Ishikawa (cell line): ENCODE measurements around the gene SNX1.

Experiments
- CEBPB ChIP-seq: IDR thresholded peaks from 2 replicates; pipeline ENCODE4 v1.6.1; 2012
- CREB1 ChIP-seq: IDR thresholded peaks from 2 replicates; pipeline ENCODE4 v1.6.1; 2012; ENCODE audit warnings: low read depth
- EGR1 ChIP-seq: IDR thresholded peaks from 2 replicates; pipeline ENCODE4 v1.6.1; 2012
- EP300 ChIP-seq: IDR thresholded peaks from 2 replicates; pipeline ENCODE4 v1.6.1; 2012; ENCODE audit warnings: borderline replicate concordance
- FOXM1 ChIP-seq: IDR thresholded peaks from 2 replicates; pipeline ENCODE4 v1.6.1; 2012; ENCODE audit warnings: low read depth, borderline replicate concordance
- NFIC ChIP-seq: IDR thresholded peaks from 2 replicates; pipeline ENCODE4 v1.6.1; 2012
- RAD21 ChIP-seq: IDR thresholded peaks from 2 replicates; pipeline ENCODE4 v1.6.1; 2012; ENCODE audit warnings: low read depth
- TAF1 ChIP-seq: IDR thresholded peaks from 2 replicates; pipeline ENCODE4 v1.6.1; 2012; ENCODE audit warnings: low read depth, mild to moderate bottlenecking
- TCF12 ChIP-seq: IDR thresholded peaks from 2 replicates; pipeline ENCODE4 v1.6.1; 2012; ENCODE audit warnings: low read depth
- TEAD4 ChIP-seq: IDR thresholded peaks from 2 replicates; pipeline ENCODE4 v1.6.1; 2012
- YY1 ChIP-seq: IDR thresholded peaks from 2 replicates; pipeline ENCODE4 v1.6.1; 2012; ENCODE audit warnings: low read depth
- ZBTB7A ChIP-seq: IDR thresholded peaks from 2 replicates; pipeline ENCODE4 v1.6.1; 2012; ENCODE audit warnings: low read depth
- TF ChIP-seq, protein P1 (sequence below): IDR thresholded peaks from 2 replicates; pipeline ENCODE4 v1.6.1; 2012
- TF ChIP-seq, protein P2 (sequence below): IDR thresholded peaks from 2 replicates; pipeline ENCODE4 v1.6.1; 2012
- TF ChIP-seq, protein P3 (sequence below): IDR thresholded peaks from 2 replicates; pipeline ENCODE4 v1.6.1; 2012; ENCODE audit warnings: low read depth, mild to moderate bottlenecking

Gene SNX1

DNA sequence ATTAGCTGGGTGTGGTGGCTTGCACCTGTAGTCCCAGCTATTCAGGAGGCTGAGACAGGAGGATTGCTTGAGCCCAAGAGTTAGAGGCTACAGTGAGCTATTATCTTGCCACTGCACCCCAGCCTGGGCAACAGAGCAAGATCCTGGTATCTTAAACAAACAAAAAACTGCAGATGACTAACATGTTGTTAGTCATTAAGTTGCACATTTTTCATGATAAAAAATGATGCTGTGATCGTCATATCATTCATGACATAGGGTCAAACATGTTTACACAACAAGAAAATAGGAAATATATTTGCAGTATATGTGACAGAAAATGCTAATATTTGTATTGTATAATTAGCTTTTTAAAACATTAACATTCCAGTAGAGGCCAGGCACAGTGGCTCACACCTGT is 29.3 kb upstream of the SNX1 start:
- TF ChIP-seq EP300 (no peak), TEAD4 (no peak), ZBTB7A (no peak), NFIC (no peak)
- TF ChIP-seq, protein P1, sequence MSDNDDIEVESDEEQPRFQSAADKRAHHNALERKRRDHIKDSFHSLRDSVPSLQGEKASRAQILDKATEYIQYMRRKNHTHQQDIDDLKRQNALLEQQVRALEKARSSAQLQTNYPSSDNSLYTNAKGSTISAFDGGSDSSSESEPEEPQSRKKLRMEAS: no peak

DNA sequence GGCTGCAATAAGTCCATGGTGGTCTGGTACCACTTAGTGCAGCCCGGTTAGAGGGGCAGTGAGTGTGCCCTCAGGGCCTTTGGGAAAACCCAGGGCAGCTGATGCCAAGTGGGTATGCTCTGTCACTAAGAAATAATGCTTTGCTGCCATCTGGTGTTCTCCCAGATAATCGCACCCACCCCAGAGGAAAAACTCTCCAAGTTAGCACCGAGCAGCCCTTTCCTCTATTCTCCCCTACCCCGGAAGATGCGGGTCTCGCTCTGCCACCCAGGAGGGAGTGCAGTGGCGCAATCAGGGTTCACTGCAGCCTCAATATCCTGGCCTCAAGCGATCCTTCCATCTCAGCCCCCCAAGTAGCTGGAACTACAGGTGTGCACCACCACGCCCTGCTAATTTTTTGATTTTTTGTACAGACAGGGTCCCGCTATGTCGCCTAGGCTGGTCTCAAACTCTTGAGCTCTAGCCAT is 28.2 kb upstream of the SNX1 start:
- TF ChIP-seq RAD21: peak; percentile 90
- TF ChIP-seq TAF1: no peak

DNA sequence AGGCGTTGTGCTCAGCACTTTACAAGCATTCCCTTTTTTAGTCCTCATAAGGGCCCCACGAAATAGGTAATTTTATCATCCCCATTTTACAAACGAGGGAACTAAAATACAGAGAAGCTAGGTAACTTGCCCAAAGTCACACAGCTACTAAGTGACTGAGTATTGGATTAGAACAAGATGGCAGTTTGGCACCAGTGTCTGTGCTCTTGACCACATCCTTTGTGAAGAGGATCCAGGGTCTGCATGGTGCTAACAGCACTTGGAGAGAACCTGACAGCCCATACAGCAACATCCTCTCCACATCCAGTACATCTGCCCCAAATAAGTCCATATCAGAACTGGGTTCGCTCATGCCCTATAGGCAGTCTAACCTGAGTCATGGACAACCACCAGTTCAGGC is 27.6 kb upstream of the SNX1 start:
- TF ChIP-seq ZBTB7A (no peak), YY1 (no peak), TAF1 (no peak), CREB1 (no peak), EP300 (no peak), TCF12 (no peak), CEBPB (no peak), NFIC (no peak), RAD21 (no peak), EGR1 (no peak), FOXM1 (no peak), TEAD4 (no peak)
- TF ChIP-seq, protein P2, sequence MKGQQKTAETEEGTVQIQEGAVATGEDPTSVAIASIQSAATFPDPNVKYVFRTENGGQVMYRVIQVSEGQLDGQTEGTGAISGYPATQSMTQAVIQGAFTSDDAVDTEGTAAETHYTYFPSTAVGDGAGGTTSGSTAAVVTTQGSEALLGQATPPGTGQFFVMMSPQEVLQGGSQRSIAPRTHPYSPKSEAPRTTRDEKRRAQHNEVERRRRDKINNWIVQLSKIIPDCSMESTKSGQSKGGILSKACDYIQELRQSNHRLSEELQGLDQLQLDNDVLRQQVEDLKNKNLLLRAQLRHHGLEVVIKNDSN: no peak
- TF ChIP-seq, protein P3, sequence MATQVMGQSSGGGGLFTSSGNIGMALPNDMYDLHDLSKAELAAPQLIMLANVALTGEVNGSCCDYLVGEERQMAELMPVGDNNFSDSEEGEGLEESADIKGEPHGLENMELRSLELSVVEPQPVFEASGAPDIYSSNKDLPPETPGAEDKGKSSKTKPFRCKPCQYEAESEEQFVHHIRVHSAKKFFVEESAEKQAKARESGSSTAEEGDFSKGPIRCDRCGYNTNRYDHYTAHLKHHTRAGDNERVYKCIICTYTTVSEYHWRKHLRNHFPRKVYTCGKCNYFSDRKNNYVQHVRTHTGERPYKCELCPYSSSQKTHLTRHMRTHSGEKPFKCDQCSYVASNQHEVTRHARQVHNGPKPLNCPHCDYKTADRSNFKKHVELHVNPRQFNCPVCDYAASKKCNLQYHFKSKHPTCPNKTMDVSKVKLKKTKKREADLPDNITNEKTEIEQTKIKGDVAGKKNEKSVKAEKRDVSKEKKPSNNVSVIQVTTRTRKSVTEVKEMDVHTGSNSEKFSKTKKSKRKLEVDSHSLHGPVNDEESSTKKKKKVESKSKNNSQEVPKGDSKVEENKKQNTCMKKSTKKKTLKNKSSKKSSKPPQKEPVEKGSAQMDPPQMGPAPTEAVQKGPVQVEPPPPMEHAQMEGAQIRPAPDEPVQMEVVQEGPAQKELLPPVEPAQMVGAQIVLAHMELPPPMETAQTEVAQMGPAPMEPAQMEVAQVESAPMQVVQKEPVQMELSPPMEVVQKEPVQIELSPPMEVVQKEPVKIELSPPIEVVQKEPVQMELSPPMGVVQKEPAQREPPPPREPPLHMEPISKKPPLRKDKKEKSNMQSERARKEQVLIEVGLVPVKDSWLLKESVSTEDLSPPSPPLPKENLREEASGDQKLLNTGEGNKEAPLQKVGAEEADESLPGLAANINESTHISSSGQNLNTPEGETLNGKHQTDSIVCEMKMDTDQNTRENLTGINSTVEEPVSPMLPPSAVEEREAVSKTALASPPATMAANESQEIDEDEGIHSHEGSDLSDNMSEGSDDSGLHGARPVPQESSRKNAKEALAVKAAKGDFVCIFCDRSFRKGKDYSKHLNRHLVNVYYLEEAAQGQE: no peak
- TF ChIP-seq, protein P1: no peak

DNA sequence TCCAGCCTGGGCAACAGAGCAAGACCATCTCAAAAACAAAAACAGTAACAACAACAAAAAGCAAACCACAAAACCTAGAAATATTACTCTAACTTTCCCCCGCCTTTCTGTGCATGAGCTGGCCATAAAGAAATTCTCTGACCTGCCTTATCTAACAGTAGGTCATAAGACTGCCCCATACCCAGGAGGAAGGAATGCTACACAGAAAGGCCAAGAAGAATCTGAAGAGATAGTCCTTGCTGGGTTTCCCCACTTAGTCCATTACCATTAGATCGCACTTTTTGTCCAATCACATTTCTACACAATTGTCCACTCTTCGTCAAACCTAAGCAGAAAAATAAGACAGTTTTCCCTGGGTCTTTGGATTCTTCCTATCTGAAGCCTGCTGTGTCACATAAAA is 25.7 kb upstream of the SNX1 start:
- TF ChIP-seq TAF1 (no peak), FOXM1 (no peak), RAD21 (no peak), EP300 (no peak), TEAD4 (no peak), CREB1 (no peak), CEBPB (no peak), EGR1 (no peak), TCF12 (no peak), NFIC (no peak), ZBTB7A (no peak), YY1 (no peak)
- TF ChIP-seq, protein P3: no peak
- TF ChIP-seq, protein P1: no peak
- TF ChIP-seq, protein P2: no peak

DNA sequence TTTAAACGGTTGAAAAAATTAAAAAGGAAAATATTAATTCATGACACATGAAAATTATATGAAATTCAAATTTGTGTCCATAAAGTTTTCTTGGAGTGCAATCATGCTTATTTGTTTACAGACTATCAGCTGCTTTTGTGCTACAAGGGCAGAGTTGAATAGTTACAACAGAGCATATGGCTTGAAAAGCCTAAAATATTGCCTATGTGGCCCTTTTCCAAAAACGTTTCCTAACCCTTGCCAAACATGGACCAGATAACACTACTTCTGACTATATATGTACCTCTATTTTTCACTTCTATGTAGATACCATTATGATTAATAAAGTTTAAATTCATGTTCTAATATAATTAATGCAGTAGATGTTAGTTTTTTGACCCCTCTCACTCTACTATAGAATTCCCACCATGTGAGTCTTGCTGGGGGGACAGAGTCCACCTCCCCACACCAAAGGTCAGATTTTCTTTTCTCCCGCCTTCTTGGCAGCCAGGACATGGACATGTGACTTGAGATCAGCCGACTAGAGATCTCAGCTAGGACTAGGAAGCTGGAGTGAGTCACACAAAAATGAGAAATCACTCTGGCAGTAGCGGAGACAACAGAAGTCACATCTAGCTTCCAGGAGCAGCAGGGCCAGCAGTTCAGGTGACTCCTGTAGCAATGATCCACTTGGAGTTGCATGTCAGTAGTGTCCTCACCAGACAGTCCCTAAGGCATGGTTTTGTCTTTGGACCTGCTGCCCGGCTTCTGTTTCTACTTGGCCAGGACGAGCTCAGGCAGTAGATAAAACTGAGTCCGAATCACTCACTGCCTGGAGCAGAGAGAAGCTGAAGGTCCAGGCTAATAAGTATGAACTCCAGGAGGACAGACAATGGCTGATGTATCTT is 24.6 kb upstream of the SNX1 start:
- TF ChIP-seq TAF1: no peak
- TF ChIP-seq NFIC: no peak
- TF ChIP-seq CREB1: no peak
- no peak for TF ChIP-seq TEAD4
- TF ChIP-seq YY1: no peak
- TF ChIP-seq, protein P2: peak; percentile 49; the same call in 1 of the 2 replicates
- TF ChIP-seq, protein P1: no peak
- TF ChIP-seq, protein P3: no peak
